Skin of body (tissue), 2 donors: ENCODE results near the gene WIZ. TPM values are rescaled to one million over a fixed set of nuclear protein-coding genes. Genes with fewer than 3 reads are reported as not detected.
"Not testable (repeated sequence)": the region's sequence is repeated elsewhere in the genome, so short reads cannot be mapped to it uniquely, and the experiment has no call there.

Experiments used
- DNase-seq: peaks from one replicate; lab custom pipeline; 2025; lab: John Stamatoyannopoulos, UW
- total RNA-seq: library from RNA; depleted of rRNA; stranded (reverse); fragments of >200 nt; gene quantifications from one replicate; pipeline ENCODE4 v1.2.3, GENCODE V29; 2014

The WIZ gene, protein sequence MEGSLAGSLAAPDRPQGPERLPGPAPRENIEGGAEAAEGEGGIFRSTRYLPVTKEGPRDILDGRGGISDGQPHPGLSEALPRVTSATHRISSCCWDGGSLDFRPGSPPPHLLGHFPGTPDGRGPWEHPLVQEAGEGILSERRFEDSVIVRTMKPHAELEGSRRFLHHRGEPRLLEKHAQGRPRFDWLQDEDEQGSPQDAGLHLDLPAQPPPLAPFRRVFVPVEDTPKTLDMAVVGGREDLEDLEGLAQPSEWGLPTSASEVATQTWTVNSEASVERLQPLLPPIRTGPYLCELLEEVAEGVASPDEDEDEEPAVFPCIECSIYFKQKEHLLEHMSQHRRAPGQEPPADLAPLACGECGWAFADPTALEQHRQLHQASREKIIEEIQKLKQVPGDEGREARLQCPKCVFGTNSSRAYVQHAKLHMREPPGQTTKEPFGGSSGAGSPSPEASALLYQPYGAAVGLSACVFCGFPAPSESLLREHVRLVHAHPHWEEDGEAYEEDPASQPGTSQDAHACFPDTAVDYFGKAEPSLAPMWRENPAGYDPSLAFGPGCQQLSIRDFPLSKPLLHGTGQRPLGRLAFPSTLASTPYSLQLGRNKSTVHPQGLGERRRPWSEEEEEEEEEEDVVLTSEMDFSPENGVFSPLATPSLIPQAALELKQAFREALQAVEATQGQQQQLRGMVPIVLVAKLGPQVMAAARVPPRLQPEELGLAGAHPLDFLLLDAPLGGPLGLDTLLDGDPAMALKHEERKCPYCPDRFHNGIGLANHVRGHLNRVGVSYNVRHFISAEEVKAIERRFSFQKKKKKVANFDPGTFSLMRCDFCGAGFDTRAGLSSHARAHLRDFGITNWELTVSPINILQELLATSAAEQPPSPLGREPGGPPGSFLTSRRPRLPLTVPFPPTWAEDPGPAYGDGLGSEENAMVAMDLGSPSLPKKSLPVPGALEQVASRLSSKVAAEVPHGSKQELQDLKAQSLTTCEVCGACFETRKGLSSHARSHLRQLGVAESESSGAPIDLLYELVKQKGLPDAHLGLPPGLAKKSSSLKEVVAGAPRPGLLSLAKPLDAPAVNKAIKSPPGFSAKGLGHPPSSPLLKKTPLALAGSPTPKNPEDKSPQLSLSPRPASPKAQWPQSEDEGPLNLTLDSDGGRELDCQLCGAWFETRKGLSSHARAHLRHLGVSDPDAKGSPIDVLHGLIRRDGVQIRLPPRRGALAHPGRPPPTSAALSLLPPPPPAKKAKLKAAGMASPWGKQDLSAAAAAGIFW (N-terminal part only)
- total RNA-seq: 11.5 TPM

DNA sequence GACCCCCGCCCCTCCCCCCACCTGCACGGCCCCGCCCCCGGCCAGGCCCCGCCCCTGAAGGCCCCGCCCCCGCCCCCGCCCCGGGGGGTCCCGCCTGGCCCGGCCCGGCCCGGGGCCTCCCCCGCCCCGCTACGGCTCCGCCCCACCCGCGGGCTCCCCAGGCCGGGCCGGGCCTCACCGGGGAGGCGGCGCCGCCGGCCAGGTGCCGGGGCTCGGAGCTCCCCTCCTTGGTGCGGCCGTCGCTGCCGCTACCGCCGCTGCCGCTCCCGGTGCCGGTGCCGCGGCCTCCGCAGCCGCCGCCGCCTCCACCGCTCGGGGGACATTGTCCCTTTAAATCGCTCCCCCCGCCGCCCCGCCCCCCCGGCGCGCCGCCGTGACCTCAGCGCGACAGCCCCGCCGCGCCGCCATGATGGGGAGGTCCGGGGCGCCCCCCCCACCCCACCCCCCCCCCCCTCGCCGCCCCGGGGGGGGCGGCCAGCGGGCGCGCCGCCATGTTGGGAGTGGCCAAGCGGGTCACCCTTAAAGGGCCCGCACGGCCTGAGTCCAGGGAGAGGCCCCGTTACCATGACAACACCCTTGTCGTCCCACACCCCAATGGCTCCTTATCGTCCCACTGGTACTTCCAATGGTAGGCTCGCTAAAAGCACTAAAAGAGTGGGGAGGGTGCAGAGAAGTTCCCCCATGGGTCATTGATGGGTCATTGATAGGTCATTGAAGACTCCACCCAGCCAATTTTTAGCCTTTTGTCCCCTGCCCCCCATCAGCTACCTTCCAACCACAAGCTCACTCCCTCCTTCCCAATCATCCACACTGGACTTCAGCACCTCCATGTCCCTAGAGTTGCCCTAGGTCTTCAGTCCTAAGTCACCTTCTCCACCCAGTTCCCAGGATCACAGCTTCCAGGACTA, at the start of gene WIZ:
Gene WIZ (minus strand): TSS at position 337 of the 908 bp plus-strand sequence. CDS start 1,649 bp downstream, outside the sequence.
- peak; percentile 48 for DNase-seq

DNA sequence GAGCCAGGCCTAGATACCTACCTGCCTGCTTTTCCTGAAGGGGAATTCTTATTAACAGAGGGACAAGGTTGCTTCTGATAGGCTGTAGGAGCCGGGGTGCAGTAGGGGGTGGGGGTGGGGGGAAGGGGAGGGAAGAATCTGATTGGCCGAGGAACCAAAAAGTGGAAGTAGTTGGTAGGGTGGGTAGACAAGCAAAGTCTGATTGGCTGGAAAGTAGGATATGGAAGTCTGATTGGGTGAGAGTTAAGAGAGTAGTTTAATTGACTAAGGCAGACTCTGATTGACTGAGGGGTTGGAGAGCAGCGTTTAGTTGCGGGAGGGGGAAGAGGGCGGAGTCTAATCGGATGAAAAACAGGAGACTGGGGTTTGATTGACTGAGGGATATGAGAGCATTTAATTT, 49.2 kb upstream of the WIZ start:
- DNase-seq: no peak

DNA sequence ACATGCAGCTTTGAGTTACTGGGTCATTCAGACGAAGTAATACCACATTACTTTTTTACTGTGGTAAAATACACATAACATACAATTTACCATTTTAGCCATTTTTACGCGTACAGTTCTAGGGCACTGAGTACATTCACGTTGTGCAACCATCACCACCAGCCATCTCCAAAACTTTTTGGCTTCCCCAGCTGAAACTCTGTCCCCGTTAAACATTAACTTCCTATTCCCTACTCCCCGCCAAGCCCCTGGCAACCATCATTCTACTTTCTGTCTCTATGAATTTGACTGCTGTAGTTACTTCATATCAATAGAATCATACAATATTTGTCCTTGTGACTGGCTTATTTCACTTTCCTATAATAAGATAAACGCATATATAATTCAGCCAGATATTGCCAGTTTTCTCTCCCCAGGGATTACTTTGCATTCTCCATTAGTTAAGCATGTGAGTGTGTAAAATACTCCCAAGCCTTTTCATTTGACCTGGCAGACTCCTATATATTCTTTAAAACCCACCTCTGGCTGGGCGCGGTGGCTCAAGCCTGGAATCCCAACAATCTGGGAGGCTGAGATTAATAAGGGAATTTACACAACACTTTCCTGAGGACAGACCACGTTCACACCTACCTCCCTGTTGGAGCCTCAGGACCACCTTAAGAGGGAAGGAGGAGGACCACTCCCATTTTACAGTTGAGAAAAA, 48.6 kb upstream of the WIZ start:
- DNase-seq: no peak

- DNase-seq: no peak
Measured at GRCh38 chr19:15495151-15495550, 45.4 kb upstream of the WIZ start.

GRCh38 chr19:15488489-15489226, 38.9 kb upstream of the WIZ start:
- DNase-seq: no peak

- DNase-seq: no peak
Measured at GRCh38 chr19:15487038-15487437, 37.3 kb upstream of the WIZ start.

GRCh38 chr19:15485768-15486167, 36.0 kb upstream of the WIZ start:
- DNase-seq: not testable (repeated sequence)

DNA sequence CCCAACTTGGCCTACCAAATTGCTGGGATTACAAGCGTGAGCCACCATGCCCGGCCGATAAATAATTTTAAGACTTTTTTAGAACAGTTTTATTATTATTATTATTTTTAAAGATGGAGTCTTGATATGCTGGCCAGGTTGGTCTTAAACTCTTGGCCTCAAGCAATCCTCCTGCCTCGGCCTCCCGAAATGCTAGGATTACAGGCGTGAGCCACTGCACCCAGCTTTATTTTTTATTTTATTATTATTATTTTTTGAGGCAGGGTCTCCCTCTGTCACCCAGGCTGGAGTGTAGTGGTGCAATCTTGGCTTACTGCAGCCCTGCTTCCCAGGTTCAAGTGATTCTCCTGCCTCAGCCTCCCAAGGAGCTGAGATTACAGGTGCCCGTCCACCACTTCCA, 31.2 kb upstream of the WIZ start:
- not testable (repeated sequence) for DNase-seq

- no peak for DNase-seq
Measured at GRCh38 chr19:15479391-15480345, 29.9 kb upstream of the WIZ start, which contains the start of gene PGLYRP2. Gene PGLYRP2 (minus strand): TSS chr19:15479501. CDS start chr19:15479371, 130 bp downstream.

- no peak for DNase-seq
Measured at GRCh38 chr19:15476325-15476724, 26.6 kb upstream of the WIZ start.

- no peak for DNase-seq
Measured at GRCh38 chr19:15475611-15476010, 25.9 kb upstream of the WIZ start.

DNA sequence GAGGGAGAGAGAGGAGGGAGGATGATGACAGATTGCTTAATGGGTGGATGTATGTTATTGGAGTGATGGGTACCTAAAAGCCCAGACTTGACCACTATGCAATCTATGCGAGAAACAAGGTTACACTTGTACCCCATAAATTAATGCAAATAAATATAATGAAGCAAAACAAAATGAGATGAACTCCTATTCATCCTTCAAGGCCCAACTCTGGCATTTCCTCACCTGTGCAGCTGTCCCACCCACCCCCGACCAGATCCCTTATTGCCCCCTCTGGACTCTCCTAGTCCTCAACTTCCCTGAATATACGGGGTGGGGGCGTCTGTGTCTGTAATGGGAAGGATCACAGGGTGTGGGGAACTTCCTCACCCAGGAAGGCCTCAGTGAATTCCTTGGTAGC, 25.4 kb upstream of the WIZ start:
- no peak for DNase-seq

DNA sequence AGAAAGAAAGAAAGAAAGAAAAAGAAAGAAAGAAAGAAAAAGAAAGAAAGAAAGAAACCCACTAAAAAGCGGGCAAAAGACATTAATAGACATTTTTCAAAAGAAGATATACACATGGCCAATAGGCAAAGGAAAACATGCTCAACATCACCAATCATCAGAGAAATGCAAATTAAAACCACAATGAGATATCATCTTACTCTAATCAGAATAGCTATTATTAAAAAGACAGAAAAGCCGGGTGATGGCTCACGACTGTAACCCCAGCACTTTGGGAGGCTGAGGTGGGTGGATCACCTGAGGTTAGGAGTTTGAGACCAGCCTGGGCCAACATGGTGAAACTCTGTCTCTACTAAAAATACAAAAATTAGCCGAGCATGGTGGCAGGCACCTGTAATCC, 24.1 kb upstream of the WIZ start:
- DNase-seq: not testable (repeated sequence)

- no peak for DNase-seq
Measured at GRCh38 chr19:15471639-15472101, 21.9 kb upstream of the WIZ start.

- no peak for DNase-seq
Measured at GRCh38 chr19:15469513-15470297, 19.9 kb upstream of the WIZ start.

GRCh38 chr19:15468675-15469512, 19.1 kb upstream of the WIZ start:
- no peak for DNase-seq
